Measurements from ENCODE around the gene CEP126. TPM values are rescaled to one million over a fixed set of nuclear protein-coding genes. Genes with fewer than 3 reads are reported as not detected.

The CEP126 gene
- total and polyA plus RNA-seq, 3 donors from 2014 or later, result 11.2 to 18.6 (median 14.8) TPM

GRCh38 chr11:101872171-101872882 lies 42.5 kb upstream of the CEP126 start:
- DNase-seq, result no peak
- Histone ChIP-seq H3K9me3 (no peaks in the 10 kb centered on the region), H3K36me3 (ENCODE audit: low read depth, missing control alignments) (no peaks in the 10 kb centered on the region), H3K4me3 (no peak overlapping the region), H3K4me1 (no peaks in the 10 kb centered on the region), H3K27me3 (no peaks in the 10 kb centered on the region), H3K27ac (no peak overlapping the region)
- WGBS, 2 donors, result 80 to 83% methylated on average over 6 of the region's 6 CpGs
- no peak for TF ChIP-seq POLR2A (IDR thresholded peaks at IDR 0.05)
- TF ChIP-seq, protein P1, sequence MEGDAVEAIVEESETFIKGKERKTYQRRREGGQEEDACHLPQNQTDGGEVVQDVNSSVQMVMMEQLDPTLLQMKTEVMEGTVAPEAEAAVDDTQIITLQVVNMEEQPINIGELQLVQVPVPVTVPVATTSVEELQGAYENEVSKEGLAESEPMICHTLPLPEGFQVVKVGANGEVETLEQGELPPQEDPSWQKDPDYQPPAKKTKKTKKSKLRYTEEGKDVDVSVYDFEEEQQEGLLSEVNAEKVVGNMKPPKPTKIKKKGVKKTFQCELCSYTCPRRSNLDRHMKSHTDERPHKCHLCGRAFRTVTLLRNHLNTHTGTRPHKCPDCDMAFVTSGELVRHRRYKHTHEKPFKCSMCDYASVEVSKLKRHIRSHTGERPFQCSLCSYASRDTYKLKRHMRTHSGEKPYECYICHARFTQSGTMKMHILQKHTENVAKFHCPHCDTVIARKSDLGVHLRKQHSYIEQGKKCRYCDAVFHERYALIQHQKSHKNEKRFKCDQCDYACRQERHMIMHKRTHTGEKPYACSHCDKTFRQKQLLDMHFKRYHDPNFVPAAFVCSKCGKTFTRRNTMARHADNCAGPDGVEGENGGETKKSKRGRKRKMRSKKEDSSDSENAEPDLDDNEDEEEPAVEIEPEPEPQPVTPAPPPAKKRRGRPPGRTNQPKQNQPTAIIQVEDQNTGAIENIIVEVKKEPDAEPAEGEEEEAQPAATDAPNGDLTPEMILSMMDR (IDR thresholded peaks at IDR 0.05), result no peak
- intact Hi-C loops (cut with DNase I; ENCODE audit: low total_unique reads), result no loop called here

DNA sequence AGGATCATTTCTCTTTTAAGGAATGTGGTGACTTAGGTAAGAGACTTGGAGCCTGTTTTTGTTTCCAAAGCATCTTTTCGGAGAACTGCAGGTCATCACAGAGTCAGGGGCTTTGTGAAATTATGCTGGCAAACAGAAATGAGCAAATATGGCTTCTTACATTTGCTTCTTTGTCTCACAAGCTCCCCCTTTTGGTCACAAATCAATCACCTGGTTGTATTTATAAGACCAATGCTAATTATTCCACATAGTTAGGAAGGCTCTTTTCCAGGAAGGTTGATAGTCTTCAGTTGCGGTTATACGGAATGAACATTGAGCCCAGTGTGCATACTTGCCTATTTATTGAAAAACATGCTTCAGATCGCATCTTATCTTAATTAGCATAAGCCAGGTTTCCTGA lies 34.6 kb upstream of the CEP126 start:
- H3K4me1 ChIP-seq, result no peaks in the 10 kb centered on the region

DNA sequence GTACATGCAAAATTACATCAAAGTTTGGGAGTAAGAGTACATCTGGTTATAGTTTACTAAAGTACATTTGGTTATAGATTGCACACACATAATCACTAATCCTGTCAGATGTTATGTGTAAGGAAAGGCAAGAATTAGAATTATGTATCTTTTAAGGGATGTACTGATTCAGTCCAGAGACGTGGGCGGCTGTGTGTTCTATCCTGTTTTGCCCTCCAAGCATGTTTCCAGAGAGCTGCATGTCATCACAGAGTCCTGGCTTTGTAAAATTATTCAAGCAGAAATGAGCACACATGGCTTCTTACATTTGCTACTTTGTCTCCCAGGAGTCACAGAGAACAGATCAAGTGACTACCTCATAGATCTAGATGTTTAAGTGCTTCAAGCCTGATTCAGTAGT lies 33.2 kb upstream of the CEP126 start:
- DNase-seq, result no peak
- no peaks in the 10 kb centered on the region for H3K9me3 ChIP-seq
- no peak overlapping the region for H3K4me3 ChIP-seq
- intact Hi-C loops (cut with DNase I; ENCODE audit: low total_unique reads), result no loop called here
- H3K36me3 ChIP-seq (ENCODE audit: low read depth, missing control alignments), result no peaks in the 10 kb centered on the region
- no peak overlapping the region for H3K27ac ChIP-seq
- no peaks in the 10 kb centered on the region for H3K4me1 ChIP-seq
- no peaks in the 10 kb centered on the region for H3K27me3 ChIP-seq
- TF ChIP-seq, protein P1 (IDR thresholded peaks at IDR 0.05), result no peak
- TF ChIP-seq POLR2A (IDR thresholded peaks at IDR 0.05), result no peak
- 82 to 87% methylated on average over 2 of the region's 2 CpGs for WGBS, 2 donors

More for the DNA sequence above, 34.6 kb upstream of the CEP126 start:
- no peaks in the 10 kb centered on the region for H3K27me3 ChIP-seq
- no peaks in the 10 kb centered on the region for H3K9me3 ChIP-seq
- TF ChIP-seq, protein P1 (IDR thresholded peaks at IDR 0.05), result peak in 1 of 3 experiments; percentile 27
- no peak for TF ChIP-seq POLR2A (IDR thresholded peaks at IDR 0.05)
- intact Hi-C loops (cut with DNase I; ENCODE audit: low total_unique reads), result no loop called here
- 80 to 83% methylated on average over 4 of the region's 4 CpGs for WGBS, 2 donors
- no peak for DNase-seq
- no peaks in the 10 kb centered on the region for H3K36me3 ChIP-seq (ENCODE audit: low read depth, missing control alignments)
- no peak overlapping the region for H3K27ac ChIP-seq
- no peak overlapping the region for H3K4me3 ChIP-seq

DNA sequence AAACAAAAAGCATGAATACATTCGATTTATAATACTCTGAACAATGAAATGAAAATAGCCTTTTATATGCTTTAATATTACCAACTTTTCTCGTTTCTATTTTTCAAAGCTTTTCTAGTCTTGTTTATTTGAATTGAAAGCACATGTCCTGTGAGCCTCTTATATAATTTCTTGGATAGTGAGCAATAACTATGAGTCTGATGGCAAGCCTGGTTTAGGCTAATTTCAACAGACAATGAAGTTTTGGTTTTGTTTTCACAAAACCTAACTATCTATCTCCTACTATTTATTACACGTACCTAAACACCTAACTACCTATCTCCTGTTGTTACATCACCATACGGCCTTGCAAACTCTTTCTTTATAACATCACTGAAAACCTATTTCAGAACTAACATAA lies 29.2 kb upstream of the CEP126 start:
- WGBS, 2 donors, result 89 to 90% methylated on average over 4 of the region's 4 CpGs

More for the DNA sequence above, 29.2 kb upstream of the CEP126 start:
- DNase-seq, result no peak
- H3K36me3 ChIP-seq (ENCODE audit: low read depth, missing control alignments), result no peaks in the 10 kb centered on the region
- no peaks in the 10 kb centered on the region for H3K9me3 ChIP-seq
- no peak overlapping the region for H3K4me3 ChIP-seq
- H3K4me1 ChIP-seq, result no peaks in the 10 kb centered on the region
- intact Hi-C loops (cut with DNase I; ENCODE audit: low total_unique reads), result no loop called here
- no peaks in the 10 kb centered on the region for H3K27me3 ChIP-seq
- no peak overlapping the region for H3K27ac ChIP-seq
- no peak for TF ChIP-seq POLR2A (IDR thresholded peaks at IDR 0.05)
- TF ChIP-seq, protein P1 (IDR thresholded peaks at IDR 0.05), result no peak

All from testis (tissue), 3 donors.